Measurements from ENCODE around the gene CERS6. TPM values are rescaled to one million over a fixed set of nuclear protein-coding genes. Genes with fewer than 3 reads are reported as not detected.

CERS6 gene
- total RNA-seq, 2 donors from 2014 or later, result 12.5 to 16.3 TPM

GRCh38 chr2:168626096-168626495, 170.0 kb downstream of the CERS6 start:
- Histone ChIP-seq H3K27ac (no peak overlapping the region), H3K4me1 (peaks cover 7% of the 10 kb centered on the region), H3K36me3 (replicated peaks in 1 of 2; ENCODE audit: insufficient read depth in 1 of 2, low read depth in 2 of 2) (no peaks in the 10 kb centered on the region), H3K4me3 (no peak overlapping the region), H3K27me3 (no peaks in the 10 kb centered on the region), H3K9me3 (no peaks in the 10 kb centered on the region)
- WGBS, 2 donors, result 47 to 86% methylated on average over 4 of the region's 4 CpGs
- ATAC-seq (no peak), DNase-seq (peak in 1 of 4 donors; percentile 10)
- intact Hi-C loops (cut with DNase I), result no loop called here
- TF ChIP-seq POLR2A (IDR thresholded peaks at IDR 0.05), result no peak
- TF ChIP-seq CTCF (IDR thresholded peaks at IDR 0.05), result no peak

- ATAC-seq (no peak), DNase-seq (no peak)
- Histone ChIP-seq H3K9me3 (no peaks in the 10 kb centered on the region), H3K27ac (no peak overlapping the region), H3K36me3 (replicated peaks in 1 of 2; ENCODE audit: insufficient read depth in 1 of 2, low read depth in 2 of 2) (no peaks in the 10 kb centered on the region), H3K27me3 (no peaks in the 10 kb centered on the region), H3K4me1 (peaks cover 7% of the 10 kb centered on the region), H3K4me3 (no peak overlapping the region)
- intact Hi-C loops (cut with DNase I), result no loop called here
- TF ChIP-seq CTCF (IDR thresholded peaks at IDR 0.05) (no peak), POLR2A (IDR thresholded peaks at IDR 0.05) (no peak)
- 79 to 84% methylated on average over 3 of the region's 3 CpGs for WGBS, 2 donors
Measured at GRCh38 chr2:168626647-168627046, 170.6 kb downstream of the CERS6 start.

GRCh38 chr2:168632709-168633121, 176.6 kb downstream of the CERS6 start:
- no peak overlapping the region for H3K4me3 ChIP-seq
- 60 to 72% methylated on average over 7 of the region's 7 CpGs for WGBS, 2 donors
- H3K4me1 ChIP-seq, result no peaks in the 10 kb centered on the region
- ATAC-seq, result peak; percentile 27
- intact Hi-C loops (cut with DNase I), result no loop called here
- no peak for TF ChIP-seq POLR2A (IDR thresholded peaks at IDR 0.05)
- TF ChIP-seq CTCF (IDR thresholded peaks at IDR 0.05), result no peak
- H3K27ac ChIP-seq, result peak overlapping the region in 1 of 4 donors; percentile 45
- no peaks in the 10 kb centered on the region for H3K36me3 ChIP-seq (replicated peaks in 1 of 2; ENCODE audit: insufficient read depth in 1 of 2, low read depth in 2 of 2)
- H3K9me3 ChIP-seq, result no peaks in the 10 kb centered on the region
- peak in 1 of 4 donors; percentile 26 for DNase-seq
- H3K27me3 ChIP-seq, result no peaks in the 10 kb centered on the region

GRCh38 chr2:168633200-168633599, 177.1 kb downstream of the CERS6 start:
- H3K9me3 ChIP-seq, result no peaks in the 10 kb centered on the region
- peak overlapping the region in 1 of 4 donors; percentile 33 for H3K27ac ChIP-seq
- 80 to 84% methylated on average over 1 of the region's 1 CpG for WGBS, 2 donors
- no peak overlapping the region for H3K4me3 ChIP-seq
- no peak for ATAC-seq
- intact Hi-C loops (cut with DNase I), result no loop called here
- DNase-seq, result peak in 1 of 4 donors; percentile 6
- no peaks in the 10 kb centered on the region for H3K36me3 ChIP-seq (replicated peaks in 1 of 2; ENCODE audit: insufficient read depth in 1 of 2, low read depth in 2 of 2)
- TF ChIP-seq CTCF (IDR thresholded peaks at IDR 0.05) (no peak), POLR2A (IDR thresholded peaks at IDR 0.05) (no peak)
- no peaks in the 10 kb centered on the region for H3K27me3 ChIP-seq
- H3K4me1 ChIP-seq, result no peaks in the 10 kb centered on the region

GRCh38 chr2:168633895-168634294, 177.8 kb downstream of the CERS6 start:
- Histone ChIP-seq H3K27me3 (no peaks in the 10 kb centered on the region), H3K9me3 (no peaks in the 10 kb centered on the region), H3K4me1 (no peaks in the 10 kb centered on the region), H3K36me3 (replicated peaks in 1 of 2; ENCODE audit: insufficient read depth in 1 of 2, low read depth in 2 of 2) (no peaks in the 10 kb centered on the region), H3K27ac (no peak overlapping the region), H3K4me3 (no peak overlapping the region)
- intact Hi-C loops (cut with DNase I), result no loop called here
- no peak for DNase-seq
- no peak for TF ChIP-seq POLR2A (IDR thresholded peaks at IDR 0.05)
- no peak for TF ChIP-seq CTCF (IDR thresholded peaks at IDR 0.05)
- WGBS, 2 donors, result 77 to 90% methylated on average over 1 of the region's 1 CpG
- ATAC-seq, result no peak

Data from body of pancreas (tissue), 4 donors.